Neural crest cell (in vitro differentiated cells): Measurements from ENCODE around the gene CNTNAP2. TPM values are rescaled to one million over a fixed set of nuclear protein-coding genes. Genes with fewer than 3 reads are reported as not detected.

Experiments used
- DNase-seq: peaks from one replicate; pipeline ENCODE4 v3.0.0; 2021; ENCODE audit warnings: low read depth, mixed read lengths, low spot score
- H3K27ac Mint-ChIP-seq: one replicate; pipeline ENCODE4 v1.8.0; 2021; ENCODE audit warnings: mild to moderate bottlenecking, mixed read lengths; ENCODE audit not compliant: unreplicated experiment
- H3K27me3 Mint-ChIP-seq: 2 replicates; pipeline ENCODE4 v1.8.0; 2021; ENCODE audit warnings: low read depth, mild to moderate bottlenecking, mixed read lengths
- H3K36me3 Mint-ChIP-seq: 2 replicates; pipeline ENCODE4 v1.8.0; 2021; ENCODE audit warnings: low read depth, mild to moderate bottlenecking, mixed read lengths
- H3K4me1 Mint-ChIP-seq: 2 replicates; pipeline ENCODE4 v1.8.0; 2021; ENCODE audit warnings: mixed read lengths
- H3K4me3 Mint-ChIP-seq: one replicate; pipeline ENCODE4 v1.8.0; 2021; ENCODE audit warnings: mild to moderate bottlenecking, mixed read lengths
- H3K9me3 Mint-ChIP-seq: 2 replicates; pipeline ENCODE4 v1.8.0; 2021; ENCODE audit warnings: mixed read lengths
- CTCF ChIP-seq: fragments of 200-600 bp; sonication (generic); conservative IDR thresholded peaks from 2 replicates; pipeline ENCODE4 v1.5.0; 2021; ENCODE audit warnings: antibody characterized with exemption, mild to moderate bottlenecking
- total RNA-seq: library from RNA; stranded (reverse); gene quantifications from 2 replicates; pipeline ENCODE4 v1.2.1, GENCODE V29; 2021

The CNTNAP2 gene
- total RNA-seq, 1 donor from 2014 or later = 12.9 TPM

- no peak for DNase-seq
- no peaks in the 10 kb centered on the region for H3K27me3 Mint-ChIP-seq
- no peak overlapping the region for H3K27ac Mint-ChIP-seq
- peaks cover under 1% of the 10 kb centered on the region for H3K4me1 Mint-ChIP-seq
- no peaks in the 10 kb centered on the region for H3K9me3 Mint-ChIP-seq
- TF ChIP-seq CTCF = no peak
- H3K36me3 Mint-ChIP-seq = no peaks in the 10 kb centered on the region
- H3K4me3 Mint-ChIP-seq = no peak overlapping the region
Measured at GRCh38 chr7:147298611-147299043, 1182.0 kb downstream of the CNTNAP2 start.

- no peaks in the 10 kb centered on the region for H3K27me3 Mint-ChIP-seq
Measured at GRCh38 chr7:147300293-147300692, 1183.7 kb downstream of the CNTNAP2 start.

GRCh38 chr7:147304376-147304775, 1187.8 kb downstream of the CNTNAP2 start:
- no peak overlapping the region for H3K4me3 Mint-ChIP-seq
- TF ChIP-seq CTCF = no peak
- no peaks in the 10 kb centered on the region for H3K36me3 Mint-ChIP-seq
- no peak overlapping the region for H3K27ac Mint-ChIP-seq
- peaks cover 7% of the 10 kb centered on the region for H3K9me3 Mint-ChIP-seq
- peaks cover 5% of the 10 kb centered on the region for H3K4me1 Mint-ChIP-seq
- no peaks in the 10 kb centered on the region for H3K27me3 Mint-ChIP-seq
- no peak for DNase-seq

More at GRCh38 chr7:147300293-147300692, 1183.7 kb downstream of the CNTNAP2 start:
- Mint-ChIP-seq H3K4me1 (peaks cover 5% of the 10 kb centered on the region), H3K36me3 (no peaks in the 10 kb centered on the region), H3K27ac (no peak overlapping the region), H3K4me3 (no peak overlapping the region), H3K9me3 (no peaks in the 10 kb centered on the region)
- no peak for TF ChIP-seq CTCF
- DNase-seq = no peak

- Mint-ChIP-seq H3K27ac (no peak overlapping the region), H3K4me3 (no peak overlapping the region), H3K36me3 (no peaks in the 10 kb centered on the region), H3K9me3 (peaks cover 7% of the 10 kb centered on the region), H3K4me1 (peaks cover 10% of the 10 kb centered on the region), H3K27me3 (no peaks in the 10 kb centered on the region)
- TF ChIP-seq CTCF = no peak
- no peak for DNase-seq
Measured at GRCh38 chr7:147305827-147306226, 1189.2 kb downstream of the CNTNAP2 start.

GRCh38 chr7:147308539-147308938, 1191.9 kb downstream of the CNTNAP2 start:
- Mint-ChIP-seq H3K36me3 (no peaks in the 10 kb centered on the region), H3K4me3 (no peak overlapping the region), H3K9me3 (peaks cover 7% of the 10 kb centered on the region), H3K27ac (no peak overlapping the region), H3K27me3 (no peaks in the 10 kb centered on the region), H3K4me1 (peaks cover 21% of the 10 kb centered on the region)
- no peak for DNase-seq
- TF ChIP-seq CTCF = no peak

GRCh38 chr7:147311336-147311735, 1194.7 kb downstream of the CNTNAP2 start:
- DNase-seq = no peak
- H3K4me3 Mint-ChIP-seq = no peak overlapping the region
- H3K27ac Mint-ChIP-seq = no peak overlapping the region
- H3K36me3 Mint-ChIP-seq = no peaks in the 10 kb centered on the region
- H3K9me3 Mint-ChIP-seq = peaks cover 13% of the 10 kb centered on the region
- peaks cover 16% of the 10 kb centered on the region for H3K4me1 Mint-ChIP-seq
- no peak for TF ChIP-seq CTCF
- H3K27me3 Mint-ChIP-seq = no peaks in the 10 kb centered on the region
